GM12872 (cell line): ENCODE measurements around the gene TRIM46.
A peak's percentile ranks its signal among the peaks of the same experiment; 100 is the strongest.

Source experiments
- CTCF ChIP-seq: IDR thresholded peaks from 3 replicates; pipeline ENCODE4 v1.5.1; 2011; ENCODE audit warnings: low read depth, mild to moderate bottlenecking, low read length, moderate library complexity; ENCODE audit not compliant: insufficient read depth

Gene TRIM46

GRCh38 chr1:155169541-155169940 lies 4.1 kb upstream of the TRIM46 start:
- TF ChIP-seq CTCF: no peak

DNA sequence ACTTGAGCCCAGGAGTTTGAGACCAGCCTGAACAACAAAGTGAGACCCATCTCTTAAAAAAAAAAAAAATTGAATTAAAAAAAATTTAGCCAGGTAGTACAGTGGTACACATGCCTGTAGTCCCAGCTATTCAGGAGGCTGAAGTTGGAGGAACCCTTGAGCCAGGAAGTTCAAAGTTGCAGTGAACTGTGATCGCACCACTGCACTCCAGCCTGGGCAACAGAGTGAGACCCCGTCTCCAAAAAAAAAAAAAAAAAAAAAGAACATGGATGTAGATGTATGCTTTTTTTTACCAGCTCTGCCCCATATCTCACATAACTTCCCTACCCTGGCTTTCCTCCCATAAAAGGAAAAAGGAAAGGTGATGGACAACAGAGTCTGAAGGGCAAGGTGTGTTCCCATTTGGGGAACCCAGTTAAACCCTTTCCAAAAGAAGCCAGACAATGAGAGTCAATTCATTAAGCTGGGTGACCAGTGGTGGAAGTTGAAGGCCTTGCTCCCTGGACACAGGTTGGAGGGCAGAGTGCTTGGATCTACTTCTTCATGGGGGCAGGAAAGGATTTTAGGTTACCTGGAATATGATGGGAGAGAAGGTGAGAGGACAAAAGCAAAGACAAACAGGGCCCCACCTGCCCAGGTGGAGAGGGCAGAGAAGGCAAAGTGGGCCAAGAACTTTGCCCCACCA lies 3.4 kb upstream of the TRIM46 start:
- TF ChIP-seq CTCF: no peak

DNA sequence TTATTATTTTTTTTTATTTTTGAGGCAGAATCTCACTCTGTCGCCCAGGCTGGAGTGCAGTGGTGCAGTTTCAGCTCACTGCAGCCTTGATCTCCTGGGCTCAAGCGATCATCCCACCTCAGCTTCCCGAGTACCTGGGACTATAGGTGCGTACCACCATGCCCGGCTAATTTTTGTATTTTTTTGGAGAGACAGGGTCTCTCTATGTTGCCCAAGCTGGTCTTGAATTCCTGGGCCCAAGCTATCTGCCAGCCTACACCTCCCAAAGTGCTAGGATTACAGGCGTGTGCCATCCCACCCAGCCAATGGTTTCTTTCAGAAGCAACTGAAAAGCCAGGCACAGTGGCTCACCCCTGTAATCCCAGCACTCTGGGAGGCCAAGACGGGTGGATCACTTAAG lies 2.8 kb upstream of the TRIM46 start:
- no peak for TF ChIP-seq CTCF

GRCh38 chr1:155171836-155172731 lies 1.6 kb upstream of the TRIM46 start:
- no peak for TF ChIP-seq CTCF

GRCh38 chr1:155172732-155173477 lies 744 bp upstream of the TRIM46 start, which contains the start of gene KRTCAP2:
KRTCAP2 (minus strand) TSS chr1:155173304; CDS start chr1:155173224, 80 bp downstream.
- peak; percentile 94 for TF ChIP-seq CTCF

DNA sequence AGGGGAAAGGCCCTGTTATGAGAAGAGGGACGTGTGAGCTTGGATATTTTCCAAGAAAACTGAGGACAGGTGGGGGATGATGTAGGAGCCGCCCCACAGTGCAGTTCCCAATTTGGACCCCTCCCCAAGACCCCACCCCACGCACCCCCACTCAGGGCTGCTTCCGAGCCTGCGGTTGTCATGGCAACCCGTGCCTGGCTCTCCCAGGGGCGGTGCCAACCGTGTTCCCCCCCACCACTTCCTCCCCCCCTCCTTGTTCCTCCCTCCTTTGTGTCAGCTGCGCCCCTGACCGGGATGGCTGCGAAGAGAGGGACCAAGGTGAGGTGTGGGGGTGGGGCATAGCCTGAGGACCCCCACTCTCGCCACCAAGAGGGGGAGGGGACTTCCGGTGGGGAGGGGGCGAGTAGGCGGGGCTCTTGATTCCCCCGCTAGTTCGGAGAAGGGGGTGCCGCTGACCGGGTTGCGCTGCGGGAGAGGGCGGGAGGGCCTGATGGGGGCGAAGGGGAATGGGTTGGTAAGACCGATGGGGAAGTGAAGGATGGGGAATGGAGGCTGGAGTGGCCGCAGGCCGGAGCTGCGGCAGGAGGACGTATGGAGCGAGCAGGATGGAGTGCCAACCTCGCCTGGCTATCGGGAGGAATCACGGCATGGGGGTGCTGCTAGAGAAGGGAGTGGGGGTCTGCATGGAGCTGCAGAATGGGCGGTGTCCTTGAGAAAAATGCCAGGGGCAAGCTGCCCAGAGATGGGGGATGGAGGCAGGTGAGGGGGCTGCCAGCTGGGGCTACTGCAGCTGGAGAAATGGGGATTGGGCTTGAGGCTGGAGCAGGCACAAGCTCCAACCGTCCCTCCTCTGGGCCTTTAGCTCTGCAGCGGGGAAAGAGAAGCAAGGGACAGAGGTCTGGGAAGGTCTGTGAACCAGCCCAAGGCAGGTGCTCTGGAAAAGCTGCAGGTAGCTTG lies 953 bp downstream of the TRIM46 start:
- TF ChIP-seq CTCF: no peak
